GM23248 (cell line): Measurements from ENCODE around the gene GTF3C6.

Experiments used
- EZH2 ChIP-seq: fragments of 200-600 bp; sonication (generic); IDR thresholded peaks from 2 replicates; pipeline ENCODE4 v1.6.1; 2018; ENCODE audit warnings: antibody characterized with exemption, mild to moderate bottlenecking; ENCODE audit not compliant: insufficient read depth, poor library complexity, severe bottlenecking
- EZH2phosphoT487 ChIP-seq: fragments of 200-600 bp; sonication (generic); IDR thresholded peaks from 2 replicates; pipeline ENCODE4 v1.6.1; 2018; ENCODE audit warnings: antibody characterized with exemption, moderate library complexity, mild to moderate bottlenecking, low read depth; ENCODE audit not compliant: insufficient read depth

DNA sequence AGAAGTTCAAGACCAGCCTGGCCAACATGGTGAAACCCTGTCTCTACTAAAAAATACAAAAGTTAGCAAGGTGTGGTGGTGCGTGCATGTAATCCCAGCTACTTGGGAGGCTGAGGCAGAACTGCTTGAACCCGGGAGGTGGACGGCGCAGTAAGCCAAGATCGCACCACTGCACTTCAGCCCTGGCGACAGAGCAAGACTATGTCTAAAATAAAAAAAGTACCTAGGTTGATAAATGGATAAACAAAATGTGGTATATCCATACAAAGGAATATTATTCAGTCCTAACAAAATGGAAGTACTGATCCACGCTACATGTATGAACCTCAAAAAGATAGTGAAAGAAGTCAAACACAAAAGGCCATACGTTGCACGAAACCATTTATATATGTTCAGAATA, 22.1 kb downstream of the GTF3C6 start:
- no peak for TF ChIP-seq EZH2phosphoT487
- TF ChIP-seq EZH2: no peak
